ENCODE measurements around the gene MKI67.
"Not testable (repeated sequence)": the region's sequence is repeated elsewhere in the genome, so short reads cannot be mapped to it uniquely, and the experiment has no call there.

Gene MKI67, protein sequence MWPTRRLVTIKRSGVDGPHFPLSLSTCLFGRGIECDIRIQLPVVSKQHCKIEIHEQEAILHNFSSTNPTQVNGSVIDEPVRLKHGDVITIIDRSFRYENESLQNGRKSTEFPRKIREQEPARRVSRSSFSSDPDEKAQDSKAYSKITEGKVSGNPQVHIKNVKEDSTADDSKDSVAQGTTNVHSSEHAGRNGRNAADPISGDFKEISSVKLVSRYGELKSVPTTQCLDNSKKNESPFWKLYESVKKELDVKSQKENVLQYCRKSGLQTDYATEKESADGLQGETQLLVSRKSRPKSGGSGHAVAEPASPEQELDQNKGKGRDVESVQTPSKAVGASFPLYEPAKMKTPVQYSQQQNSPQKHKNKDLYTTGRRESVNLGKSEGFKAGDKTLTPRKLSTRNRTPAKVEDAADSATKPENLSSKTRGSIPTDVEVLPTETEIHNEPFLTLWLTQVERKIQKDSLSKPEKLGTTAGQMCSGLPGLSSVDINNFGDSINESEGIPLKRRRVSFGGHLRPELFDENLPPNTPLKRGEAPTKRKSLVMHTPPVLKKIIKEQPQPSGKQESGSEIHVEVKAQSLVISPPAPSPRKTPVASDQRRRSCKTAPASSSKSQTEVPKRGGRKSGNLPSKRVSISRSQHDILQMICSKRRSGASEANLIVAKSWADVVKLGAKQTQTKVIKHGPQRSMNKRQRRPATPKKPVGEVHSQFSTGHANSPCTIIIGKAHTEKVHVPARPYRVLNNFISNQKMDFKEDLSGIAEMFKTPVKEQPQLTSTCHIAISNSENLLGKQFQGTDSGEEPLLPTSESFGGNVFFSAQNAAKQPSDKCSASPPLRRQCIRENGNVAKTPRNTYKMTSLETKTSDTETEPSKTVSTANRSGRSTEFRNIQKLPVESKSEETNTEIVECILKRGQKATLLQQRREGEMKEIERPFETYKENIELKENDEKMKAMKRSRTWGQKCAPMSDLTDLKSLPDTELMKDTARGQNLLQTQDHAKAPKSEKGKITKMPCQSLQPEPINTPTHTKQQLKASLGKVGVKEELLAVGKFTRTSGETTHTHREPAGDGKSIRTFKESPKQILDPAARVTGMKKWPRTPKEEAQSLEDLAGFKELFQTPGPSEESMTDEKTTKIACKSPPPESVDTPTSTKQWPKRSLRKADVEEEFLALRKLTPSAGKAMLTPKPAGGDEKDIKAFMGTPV (N-terminal part only)

DNA sequence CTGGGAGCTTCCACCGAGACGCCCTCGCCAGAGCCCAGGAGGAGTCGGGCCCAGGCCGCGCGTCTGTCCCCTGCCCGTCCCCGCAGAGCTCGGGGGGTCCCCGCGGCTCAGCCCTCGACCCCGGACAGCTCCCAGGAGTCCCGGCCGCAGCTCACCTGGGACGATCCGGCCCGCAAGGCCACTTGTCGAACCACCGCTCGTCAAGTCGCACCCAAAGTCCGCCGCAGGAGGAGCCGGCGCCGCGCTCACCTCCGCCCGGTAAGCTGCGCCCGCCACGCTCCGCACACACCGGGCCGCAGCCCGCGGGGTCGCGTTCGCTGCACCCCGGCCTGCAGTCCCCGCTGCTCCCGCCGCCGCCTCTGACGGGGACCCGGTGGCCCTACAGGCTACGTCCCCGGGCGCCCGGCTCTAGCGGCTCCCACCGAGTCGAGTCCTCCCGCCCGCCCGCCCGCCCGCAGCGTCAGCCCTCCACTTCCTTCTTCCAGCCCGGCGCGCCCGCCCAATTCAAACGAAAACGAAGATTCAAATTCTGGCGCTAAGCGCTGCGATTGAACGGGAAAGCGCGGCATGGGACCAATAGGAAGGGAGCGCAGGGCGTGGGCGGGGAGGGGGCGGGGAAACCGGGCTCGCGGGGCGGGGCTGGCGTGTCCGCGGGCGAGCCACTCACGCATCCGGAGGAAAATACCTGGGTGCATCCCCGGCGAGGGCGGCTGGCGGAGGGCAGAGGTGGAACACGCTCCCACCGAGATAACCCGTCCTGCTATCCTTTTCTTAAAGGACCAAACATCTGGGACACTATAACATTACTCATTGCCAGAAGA, at the start of gene MKI67:
TSS of gene MKI67 (minus strand) at position 480 of the 821 bp plus-strand sequence. CDS start 756 bp downstream, outside the sequence.
- DNase-seq, result peak in 48 of 51 donors; percentile 4 to 76 (median 38)

DNA sequence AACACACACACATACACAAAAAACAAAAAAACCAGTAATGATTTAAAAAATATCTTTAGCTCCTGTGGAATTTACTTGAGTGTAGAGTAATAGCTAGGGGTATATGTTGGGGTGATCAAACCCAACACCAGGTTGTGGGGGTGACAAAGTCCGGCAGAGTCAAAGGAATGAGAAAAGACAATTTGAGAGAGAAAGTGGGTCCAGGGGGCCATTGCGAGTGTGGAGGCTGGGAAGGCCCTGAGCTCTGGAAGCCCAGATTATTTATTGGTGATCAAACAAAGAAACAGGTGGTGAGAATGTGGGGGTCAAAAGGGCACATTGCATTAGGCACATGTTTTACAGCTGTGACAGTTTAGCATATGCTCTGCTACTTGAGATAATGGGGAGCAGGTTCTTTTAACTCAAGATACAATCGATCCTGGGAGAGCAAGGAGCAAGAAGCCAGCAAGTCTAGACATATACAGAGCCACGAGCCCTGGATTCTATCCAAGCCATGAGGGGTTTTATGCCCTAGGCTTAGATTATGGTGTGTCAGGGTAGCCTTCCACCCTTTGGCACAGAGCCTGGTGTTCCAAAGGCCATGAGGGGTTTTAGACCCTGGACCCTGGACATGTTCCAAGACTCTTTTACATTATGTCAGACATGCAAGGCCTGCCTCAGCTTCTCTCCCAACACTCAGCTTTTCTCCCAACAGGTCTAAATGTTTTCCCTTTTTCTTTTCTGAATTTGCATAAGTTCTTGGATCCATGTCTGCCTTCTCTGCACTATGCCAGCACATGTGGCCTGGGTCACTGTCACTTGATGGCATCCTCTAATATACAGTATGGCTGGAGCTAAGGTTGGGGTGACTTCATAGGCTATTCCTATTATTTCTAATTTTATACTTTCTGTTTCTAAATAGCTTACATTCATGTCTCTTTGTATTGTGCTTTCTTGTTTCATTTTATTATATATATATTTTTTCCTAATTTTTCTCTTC, 48.6 kb upstream of the MKI67 start:
- no peak for DNase-seq

DNA sequence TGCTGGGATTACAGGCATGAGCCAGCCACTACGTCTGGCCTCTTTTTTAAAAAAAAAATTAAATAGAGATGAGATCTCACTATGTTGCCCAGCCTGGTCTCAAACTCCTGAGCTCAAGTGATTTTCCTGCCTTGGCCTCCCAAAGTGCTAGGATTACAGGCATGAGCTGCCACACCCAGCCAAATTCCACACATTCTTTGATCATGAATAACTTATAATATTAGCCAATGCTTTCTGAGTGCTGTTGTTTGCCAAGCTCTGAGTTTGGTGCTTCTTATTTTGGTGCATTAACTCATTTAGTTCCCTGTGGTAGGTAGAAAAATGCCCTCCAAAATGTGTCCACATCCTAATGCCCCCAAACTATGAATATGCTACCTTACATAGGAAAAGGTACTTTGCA, 47.2 kb upstream of the MKI67 start:
- DNase-seq, result no peak

DNA sequence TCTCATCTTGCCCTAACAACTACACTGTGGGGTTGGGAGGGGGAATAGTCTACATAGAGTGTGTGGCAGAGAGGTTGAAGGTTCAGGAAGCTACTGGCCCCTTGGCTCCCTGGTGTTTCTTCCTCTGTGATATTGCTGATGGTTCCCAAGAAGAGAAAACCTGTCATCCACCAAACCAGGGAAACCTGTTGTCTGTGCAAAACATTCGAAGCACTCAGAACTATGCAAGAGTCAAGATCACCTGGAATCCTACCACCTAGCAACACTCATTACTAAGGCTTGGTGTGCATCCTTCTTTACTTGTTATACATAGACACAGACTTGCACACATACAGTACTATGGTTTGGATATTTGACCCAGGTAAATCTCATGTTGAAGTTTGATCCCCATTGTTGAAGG, 46.5 kb upstream of the MKI67 start:
- DNase-seq, result no peak

DNA sequence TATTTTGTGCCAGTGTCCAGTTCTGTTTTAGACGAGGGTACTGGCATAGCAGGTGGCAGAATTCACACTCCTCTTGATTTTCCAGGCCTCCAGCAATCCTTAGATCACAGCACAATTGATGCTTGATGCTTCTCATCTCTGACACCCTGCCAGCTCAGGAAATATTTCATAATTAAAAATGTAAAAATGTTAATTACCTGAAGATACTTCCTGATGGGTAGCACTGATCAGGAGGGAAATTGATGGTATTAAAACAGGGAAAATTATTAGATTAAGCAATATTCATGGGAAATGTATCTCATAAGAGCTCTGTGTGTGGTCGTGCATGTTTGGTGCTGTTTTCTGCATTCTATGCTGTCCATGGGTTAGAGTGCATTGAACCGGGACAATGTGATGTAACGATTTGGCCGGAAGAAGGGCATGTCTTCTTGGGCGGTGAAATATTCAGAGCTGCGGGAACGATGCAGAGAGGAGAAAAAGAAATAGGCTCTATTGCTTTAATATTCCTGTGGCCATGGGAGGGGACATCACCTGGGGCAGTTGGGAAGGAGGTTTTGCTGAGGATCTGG, 43.7 kb upstream of the MKI67 start:
- no peak for DNase-seq

DNA sequence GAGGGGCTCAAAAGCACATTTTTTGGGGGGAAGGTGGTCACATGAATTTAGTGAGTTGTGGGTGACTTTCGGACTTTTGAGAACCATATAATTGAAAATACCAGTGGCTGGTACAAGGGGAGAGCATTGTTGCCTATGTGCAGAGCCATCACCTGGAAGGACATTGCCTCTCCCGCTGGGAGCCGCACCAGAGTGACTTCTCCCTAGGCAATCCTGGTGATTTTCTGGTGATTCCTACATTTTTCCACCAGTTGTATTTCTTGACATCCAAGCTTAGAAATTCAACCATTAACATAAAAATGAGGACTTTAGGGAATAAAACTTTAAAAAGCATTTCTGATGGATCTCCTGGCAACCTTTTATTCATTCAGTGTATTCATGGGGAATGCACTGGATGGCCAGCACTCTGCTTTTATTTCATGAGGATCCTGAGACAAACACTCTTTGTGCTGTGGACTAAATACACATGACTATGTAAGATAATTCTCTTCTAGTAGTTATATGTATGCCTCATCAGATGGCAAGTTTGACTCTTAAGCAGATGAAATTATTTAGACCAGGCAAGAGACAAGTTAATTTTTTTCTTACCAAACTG, 41.8 kb upstream of the MKI67 start:
- peak in 1 of 51 donors; percentile 5 for DNase-seq

DNA sequence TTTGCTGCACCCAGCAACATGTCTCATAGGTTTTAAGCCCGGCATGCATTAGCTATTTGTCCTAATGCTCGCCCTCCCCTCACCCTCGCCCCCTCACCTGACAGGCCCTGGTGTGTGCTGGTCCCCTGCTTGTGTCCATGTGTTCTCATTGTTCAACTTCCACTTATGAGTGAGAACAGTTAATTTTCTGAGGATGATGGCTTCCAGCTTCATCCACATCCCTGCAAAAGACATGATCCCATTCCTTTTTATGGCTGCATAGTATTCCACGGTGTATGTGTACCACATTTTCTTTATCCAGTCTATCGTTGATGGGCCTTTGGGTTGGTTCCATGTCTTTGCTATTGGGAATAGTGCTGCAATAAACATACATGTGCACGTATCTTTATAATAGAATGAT, 40.9 kb upstream of the MKI67 start:
- DNase-seq, result not testable (repeated sequence)

DNA sequence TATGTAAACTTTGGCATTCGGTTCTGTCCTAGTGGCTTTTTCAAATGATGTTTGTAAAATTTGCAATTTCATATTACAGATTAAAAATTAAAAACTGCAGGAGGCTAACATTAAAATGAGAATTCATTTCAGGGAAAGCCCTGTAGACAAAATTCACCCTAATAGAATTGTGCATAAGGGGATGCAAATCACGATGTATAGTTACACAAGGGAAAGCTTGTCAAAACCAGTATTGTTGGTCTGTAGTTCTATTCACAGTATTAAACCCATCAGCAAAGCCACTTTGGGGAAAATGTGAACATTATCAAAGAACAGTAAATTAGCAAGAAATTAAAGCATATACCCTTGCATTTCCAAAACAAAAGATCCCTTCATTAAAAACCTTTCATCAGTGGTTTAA, 39.9 kb upstream of the MKI67 start:
- no peak for DNase-seq

DNA sequence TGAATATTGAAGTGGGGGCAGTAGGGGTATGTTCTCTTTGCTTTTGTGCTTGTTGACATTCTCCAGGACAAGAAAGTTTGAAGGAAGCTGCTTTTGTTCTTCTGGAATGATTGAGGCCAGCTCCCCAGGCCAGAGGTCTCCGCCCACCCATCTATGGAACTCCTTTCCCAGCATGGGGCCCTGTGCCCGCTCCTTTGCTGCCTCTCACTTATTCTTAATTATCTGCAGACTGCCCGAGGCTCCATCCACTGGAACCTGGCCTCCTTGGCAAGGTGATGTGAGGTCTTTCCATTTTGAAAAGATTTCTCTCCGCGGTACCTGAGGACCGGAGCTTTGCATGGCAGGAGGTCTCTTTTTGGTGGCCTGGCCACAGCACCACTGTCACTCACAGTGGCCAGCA, 39.3 kb upstream of the MKI67 start:
- no peak for DNase-seq

DNA sequence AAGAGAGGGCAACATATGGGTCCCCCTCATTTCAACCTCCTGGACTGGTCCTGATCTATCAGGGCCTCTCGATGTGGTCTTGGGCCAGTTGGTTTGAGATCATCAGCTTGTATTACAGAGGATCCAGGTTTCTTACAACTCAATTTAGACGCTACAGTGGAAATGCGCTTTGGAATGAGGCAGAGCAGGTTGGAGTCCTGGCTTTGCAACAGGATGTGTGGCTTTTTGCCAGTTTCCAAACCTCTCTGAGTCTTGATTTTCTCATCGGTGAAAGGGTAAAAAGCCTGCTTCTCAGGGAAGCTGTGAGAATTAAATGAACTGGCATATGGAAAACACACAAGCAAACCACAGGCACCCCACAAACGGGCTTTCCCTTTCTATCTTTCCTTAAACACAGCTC, 37.5 kb upstream of the MKI67 start:
- no peak for DNase-seq

DNA sequence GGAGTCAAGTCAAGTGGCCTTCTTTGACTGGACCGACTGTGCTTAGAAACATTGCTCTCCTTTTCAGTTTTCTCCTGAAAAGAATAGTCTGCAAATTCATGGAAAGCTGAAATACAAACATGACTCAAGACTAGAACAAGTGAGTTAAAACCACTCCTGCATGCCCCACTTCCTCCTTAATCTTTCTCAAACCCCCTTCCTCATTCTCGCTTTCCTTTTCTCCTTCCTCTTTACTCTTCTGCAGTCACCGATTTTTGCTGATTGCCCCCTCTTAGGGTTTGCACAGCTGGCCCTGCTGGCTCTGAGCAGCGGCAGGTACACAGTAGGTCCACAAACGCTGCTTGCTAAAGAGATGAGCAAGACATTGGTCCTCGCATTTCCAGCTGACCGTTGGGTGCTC, 34.8 kb upstream of the MKI67 start:
- no peak for DNase-seq

DNA sequence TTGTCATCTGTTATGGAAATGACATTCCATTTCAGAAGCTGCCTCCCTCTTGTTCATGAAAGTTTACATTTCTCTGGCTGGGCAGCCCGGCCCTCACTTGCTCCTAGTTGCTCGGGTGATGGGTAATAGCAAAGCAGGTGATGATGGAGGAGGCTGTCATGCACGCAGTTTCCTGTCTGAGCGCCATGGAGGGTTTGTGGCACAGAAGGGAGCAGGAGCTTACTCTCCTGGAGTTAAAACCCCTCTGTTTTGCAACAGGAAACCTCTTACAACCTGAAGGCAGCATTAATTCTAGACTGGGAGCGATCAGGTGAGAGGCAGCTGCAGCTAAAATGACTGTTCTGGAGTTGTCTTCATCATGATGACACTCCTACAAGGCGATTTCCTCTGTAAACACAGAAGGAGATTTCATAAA, 34.1 kb upstream of the MKI67 start:
- DNase-seq, result no peak

DNA sequence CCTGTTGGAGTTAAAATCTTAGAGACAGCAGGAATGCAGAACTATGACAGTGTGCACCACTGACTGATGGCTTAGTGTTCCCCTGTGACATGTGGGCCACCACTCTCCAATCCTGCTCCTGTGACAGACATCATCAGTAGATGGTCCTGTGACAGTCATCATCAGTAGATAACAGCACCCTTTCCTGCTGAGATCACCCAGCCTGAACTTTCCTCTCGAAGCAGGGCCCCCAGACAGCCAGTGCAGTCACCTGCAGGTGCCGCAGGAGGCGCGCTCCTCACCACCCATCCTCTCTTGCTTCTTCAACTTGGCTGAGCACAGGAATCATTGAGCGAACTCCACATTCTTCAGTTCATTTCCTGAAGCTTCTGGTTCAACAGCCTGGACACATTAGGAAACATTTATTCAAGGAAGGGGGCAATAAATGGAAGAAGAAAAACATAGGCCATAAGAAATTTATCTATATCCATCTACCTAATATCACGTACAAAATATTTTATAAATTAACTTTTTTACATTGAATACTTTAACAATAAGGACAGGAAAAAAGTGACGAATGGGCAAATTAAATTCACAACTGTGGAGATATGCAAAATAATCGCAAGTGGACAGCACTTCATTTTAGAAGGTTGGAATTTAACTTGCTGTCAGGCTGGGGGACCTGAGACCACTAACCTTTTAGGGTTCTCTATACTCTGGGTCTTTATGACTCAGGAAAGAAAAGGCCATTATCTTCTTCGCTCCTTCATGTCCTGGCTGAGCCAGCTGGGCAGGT, 32.0 kb upstream of the MKI67 start:
- DNase-seq, result no peak

DNA sequence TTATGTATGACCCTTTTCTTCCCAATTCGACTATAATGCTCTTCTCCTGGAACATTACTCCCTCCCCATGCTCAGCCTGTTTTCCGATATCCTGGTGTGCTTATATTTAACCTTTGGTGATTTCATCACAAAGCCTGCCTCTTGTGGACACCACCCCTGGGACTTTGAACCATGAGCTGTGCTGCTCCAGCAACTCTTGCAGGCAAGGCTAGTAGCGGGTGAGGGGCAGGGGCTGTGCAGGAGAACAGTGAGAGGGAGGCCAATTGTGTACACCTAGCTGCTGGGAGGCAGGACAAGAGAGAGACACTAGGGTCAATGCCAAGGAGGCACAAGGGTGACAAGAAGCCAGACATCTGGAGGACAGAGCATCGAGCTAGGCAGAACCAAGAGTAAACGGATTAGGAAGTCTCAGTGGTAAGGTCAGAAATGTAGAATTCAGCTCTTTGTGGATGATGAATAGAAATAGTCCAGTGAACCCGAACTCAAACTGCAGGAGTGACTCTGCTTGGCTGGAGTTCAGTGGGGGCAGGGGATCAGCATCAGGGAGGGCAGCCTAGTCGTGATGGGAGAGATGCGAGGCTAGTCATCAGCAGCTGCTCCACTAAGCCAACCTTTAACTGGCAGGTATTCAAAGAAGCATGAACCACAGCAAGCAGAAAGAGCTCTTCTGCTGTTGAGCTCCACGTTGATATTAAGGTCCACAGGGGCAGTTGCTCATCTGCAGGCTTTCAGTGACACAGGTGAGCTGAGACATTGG, 31.0 kb upstream of the MKI67 start:
- no peak for DNase-seq

DNA sequence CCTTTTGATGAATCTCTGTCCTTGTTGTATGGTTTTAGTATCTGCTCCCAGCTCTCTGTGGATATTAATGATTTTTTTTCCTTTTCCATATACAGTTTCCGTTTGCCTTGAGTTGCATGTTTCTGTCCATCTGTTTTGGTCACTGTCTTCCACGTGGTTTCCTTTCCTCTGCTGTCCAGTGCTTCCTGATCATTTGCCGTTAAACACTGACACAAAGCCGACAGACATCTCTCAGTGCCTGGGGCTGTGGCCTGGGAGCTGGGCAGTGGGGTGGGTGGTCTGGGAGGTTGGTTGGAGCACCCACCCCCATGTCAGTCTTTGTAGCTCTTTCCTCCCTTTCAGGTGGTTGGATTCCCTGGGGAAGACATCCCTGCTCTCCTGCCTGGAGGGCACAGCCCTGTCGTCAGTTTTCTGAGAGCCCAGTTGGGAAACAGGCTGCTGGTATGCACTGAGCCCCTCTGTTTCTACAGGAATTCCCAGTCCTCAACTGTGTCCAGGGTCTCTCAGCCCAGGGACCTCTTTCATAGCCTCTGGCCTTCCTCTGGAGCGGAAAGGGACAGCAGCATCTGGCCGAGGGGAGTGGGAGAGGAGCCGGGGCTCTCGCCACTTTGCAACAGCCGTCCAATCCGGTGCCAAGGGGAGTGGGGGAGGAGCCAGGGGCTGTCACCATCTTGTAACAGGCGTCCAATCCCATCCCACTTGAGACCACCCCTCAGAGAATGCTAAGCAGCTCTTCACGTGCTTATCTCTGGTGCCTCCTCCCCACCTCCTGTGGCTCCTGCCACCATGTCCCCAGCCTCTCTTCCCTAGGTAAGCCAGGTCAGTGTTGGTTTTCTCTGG, 26.7 kb upstream of the MKI67 start:
- no peak for DNase-seq

DNA sequence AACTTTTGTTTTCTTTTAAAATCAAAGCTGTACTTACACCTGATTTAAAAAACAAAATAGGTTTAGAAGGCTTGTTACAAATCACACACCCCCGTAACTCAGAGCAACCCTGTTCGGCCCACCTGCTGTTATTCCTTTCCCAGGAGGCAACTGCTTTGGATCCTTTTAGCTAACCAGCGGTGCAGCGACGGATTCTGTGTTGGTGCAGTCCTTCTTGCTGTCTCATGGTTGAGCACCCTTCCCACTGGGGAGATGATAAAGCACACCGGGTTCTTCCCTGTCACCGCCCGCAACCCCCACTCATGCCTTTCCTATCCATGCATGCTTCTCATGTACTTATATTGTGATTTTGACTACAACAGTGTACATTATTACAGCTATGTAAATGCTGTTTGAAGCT, 24.8 kb upstream of the MKI67 start:
- DNase-seq, result no peak

Data from hypothalamus (tissue), 51 donors.